Epithelial cell of proximal tubule (primary cell): ENCODE measurements around the gene KCNK1. TPM values are rescaled to one million over a fixed set of nuclear protein-coding genes. Genes with fewer than 3 reads are reported as not detected.

Source experiments
- DNase-seq: peaks from one replicate; pipeline ENCODE4 v3.0.0-alpha.2; 2011; ENCODE audit warnings: low read depth
- H3K4me3 ChIP-seq: 2 replicates; pipeline ENCODE4 v1.5.1; 2011; ENCODE audit warnings: low read depth, mild to moderate bottlenecking, low read length
- total RNA-seq: library from RNA; depleted of rRNA; stranded (reverse); fragments of >200 nt; gene quantifications from 2 replicates; pipeline ENCODE4 v1.2.3, GENCODE V29; 2015
- TF ChIP-seq, protein P1 (sequence below): conservative IDR thresholded peaks from 2 replicates; pipeline ENCODE4 v1.5.1; 2012; ENCODE audit warnings: low read depth, mild to moderate bottlenecking, low read length

Gene KCNK1
- total RNA-seq, 1 donor from 2014 or later: 9.8 TPM

DNA sequence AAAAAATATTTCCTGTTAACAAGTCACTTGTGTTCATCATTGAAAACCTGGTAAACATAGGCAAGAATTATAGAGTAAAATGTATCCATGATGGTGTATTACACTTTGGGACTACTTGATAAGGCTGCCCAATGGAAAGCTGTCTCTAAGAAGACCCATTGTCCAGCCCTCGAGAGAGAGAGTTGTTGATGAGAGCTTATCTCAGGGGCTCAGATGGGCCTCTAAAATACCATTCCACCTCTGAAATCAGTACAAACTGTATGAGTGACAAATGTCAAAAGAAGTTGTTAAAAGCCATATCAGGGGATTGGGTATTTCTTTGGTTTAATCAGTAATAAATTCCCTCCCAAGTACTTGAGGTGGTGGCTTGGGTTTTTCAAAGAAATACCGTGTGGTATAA lies 96.1 kb downstream of the KCNK1 start:
- TF ChIP-seq, protein P1, sequence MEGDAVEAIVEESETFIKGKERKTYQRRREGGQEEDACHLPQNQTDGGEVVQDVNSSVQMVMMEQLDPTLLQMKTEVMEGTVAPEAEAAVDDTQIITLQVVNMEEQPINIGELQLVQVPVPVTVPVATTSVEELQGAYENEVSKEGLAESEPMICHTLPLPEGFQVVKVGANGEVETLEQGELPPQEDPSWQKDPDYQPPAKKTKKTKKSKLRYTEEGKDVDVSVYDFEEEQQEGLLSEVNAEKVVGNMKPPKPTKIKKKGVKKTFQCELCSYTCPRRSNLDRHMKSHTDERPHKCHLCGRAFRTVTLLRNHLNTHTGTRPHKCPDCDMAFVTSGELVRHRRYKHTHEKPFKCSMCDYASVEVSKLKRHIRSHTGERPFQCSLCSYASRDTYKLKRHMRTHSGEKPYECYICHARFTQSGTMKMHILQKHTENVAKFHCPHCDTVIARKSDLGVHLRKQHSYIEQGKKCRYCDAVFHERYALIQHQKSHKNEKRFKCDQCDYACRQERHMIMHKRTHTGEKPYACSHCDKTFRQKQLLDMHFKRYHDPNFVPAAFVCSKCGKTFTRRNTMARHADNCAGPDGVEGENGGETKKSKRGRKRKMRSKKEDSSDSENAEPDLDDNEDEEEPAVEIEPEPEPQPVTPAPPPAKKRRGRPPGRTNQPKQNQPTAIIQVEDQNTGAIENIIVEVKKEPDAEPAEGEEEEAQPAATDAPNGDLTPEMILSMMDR: no peak
- no peak overlapping the region for H3K4me3 ChIP-seq
- DNase-seq: no peak

DNA sequence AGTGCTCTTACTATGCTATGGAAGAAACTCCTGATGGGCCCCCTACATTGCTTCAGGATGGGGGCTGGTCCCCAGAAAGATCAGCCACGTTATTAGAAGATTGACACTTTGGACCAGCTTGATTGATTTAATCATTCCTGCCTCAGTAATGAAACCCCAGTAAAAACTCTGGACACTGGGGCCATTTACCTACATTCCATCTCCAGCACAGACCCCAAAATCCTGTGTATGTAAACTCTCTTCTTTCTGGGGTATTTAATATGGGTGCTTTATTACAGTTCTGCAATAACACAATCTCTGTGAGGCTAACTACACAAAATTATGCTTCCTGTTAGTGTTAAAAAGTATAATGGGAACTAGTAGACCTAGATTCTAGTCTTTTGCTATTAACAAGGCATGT lies 96.6 kb downstream of the KCNK1 start:
- no peak overlapping the region for H3K4me3 ChIP-seq
- TF ChIP-seq, protein P1: no peak
- DNase-seq: no peak

DNA sequence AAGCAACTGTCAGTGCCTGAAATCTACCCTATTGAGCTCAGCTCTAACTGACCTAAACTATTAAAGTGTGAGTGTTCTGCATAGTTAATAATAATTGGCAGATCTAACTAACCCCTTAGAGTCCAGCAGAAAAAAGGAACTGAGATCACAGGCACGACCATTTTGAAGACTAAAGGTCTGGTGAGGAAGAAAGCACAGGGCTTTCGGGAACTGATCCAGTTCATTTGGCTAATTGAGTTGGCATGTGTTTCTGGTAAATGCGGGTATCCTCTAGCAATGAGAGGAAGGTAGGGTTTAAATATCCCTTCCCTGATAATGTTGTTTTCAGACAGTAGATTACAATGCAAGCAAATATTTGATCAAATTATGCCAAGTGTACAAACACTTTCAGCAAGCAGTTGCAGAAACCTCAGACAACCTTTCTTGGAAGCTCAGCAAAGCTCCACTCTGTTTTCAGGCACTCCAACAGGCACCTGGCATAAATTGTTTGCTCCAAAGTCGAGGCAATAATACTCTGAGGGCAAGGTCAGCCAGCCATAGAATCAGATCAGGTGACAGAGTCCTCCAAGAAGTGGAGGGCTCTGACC lies 100.8 kb downstream of the KCNK1 start:
- TF ChIP-seq, protein P1: no peak

DNA sequence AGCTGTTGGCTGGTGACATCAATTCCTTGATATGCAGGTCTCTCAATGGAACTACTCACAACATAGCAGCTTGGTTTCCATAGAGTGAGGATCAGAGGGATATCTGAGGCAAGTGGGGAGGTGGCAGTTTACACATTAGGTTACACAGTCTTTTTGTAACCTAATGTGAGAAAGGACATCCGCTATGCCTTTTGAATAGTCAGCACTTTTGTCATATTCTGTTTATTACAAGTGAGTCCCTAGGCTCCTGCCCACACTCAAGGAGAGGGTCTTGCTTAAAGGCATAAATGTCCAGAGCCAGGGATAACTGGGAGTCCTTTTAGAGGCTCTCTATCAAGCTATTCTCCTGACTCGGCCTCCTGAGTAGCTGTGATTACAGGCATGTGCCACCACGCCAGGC lies 104.2 kb downstream of the KCNK1 start:
- DNase-seq: no peak
- no peak overlapping the region for H3K4me3 ChIP-seq
- TF ChIP-seq, protein P1: no peak

More for the DNA sequence above, 100.8 kb downstream of the KCNK1 start:
- no peak overlapping the region for H3K4me3 ChIP-seq
- DNase-seq: no peak

DNA sequence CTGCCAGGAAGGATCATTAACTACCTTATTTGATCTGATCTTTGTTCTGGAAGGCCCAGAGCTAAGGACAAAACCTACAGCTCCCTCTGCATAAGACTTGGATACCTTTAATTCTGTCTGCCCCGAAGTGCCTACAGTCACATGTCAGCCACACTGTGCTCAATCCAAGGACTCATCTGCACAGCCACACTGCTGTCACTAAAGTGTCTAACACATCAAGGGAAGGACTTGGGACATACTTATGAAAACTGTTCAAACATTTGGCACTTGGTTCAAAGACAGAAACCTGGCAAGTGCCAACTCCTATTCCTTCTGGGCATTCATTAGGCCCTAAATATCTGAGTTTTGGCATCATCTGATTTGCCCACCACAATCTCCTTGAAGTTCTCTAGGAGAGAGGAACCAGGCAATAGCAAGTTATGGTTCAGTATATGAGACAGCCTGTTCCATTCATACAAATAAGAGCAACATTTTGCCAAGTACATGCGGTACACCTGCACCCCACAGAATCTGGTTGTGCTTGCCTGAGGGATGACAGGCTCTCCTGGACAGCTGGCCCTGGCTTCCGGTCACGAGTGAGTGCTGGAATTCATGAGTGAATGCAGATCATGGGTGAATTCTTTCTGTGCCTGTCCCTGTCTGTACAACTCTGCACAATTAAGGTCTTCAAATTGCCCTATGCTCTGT lies 105.9 kb downstream of the KCNK1 start:
- TF ChIP-seq, protein P1: no peak
- DNase-seq: no peak
- H3K4me3 ChIP-seq: no peak overlapping the region

DNA sequence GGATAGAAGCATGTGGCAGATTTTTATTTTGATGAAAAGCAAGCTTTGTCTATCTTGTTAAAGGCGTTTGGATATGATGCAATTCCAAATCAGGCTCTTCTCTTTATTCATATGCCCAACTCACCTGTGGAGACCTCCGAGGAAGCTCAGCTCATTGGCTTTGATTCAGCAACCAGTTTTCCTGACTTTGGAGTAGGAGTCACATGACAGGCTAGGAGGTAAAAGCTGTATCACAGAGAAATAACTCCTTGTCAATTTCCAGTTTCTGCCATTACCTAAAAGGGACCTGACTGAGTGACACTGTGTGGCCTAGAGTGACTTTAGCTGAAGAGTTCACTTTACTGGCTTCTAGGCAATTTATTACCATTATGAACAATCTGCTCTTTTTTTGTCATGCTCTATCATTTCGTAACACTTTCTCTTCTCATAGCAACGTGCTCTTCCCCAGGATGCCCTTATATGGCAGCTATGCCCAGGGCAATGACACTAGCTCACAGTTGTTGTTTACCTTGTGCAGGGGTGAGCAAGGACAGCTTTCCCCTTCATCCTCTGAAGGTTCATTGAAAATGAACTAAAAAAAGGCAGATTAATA lies 107.2 kb downstream of the KCNK1 start:
- TF ChIP-seq, protein P1: no peak
- DNase-seq: peak; percentile 31
- no peak overlapping the region for H3K4me3 ChIP-seq
